Spleen (tissue), 11 donors: Measurements from ENCODE around the gene PLXNA2. TPM values are rescaled to one million over a fixed set of nuclear protein-coding genes. Genes with fewer than 3 reads are reported as not detected.

Source experiments
- DNase-seq: peaks from one replicate; pipeline ENCODE4 v3.0.0-alpha.2; 2020
- H3K27ac ChIP-seq, 8 donors: fragments of 200-600 bp; sonication (generic) in 7 of 8; 1 replicate in 4 of 8; 2 replicates in 4 of 8; pipeline versions ENCODE4 v1.5.0 to v1.8.0; 2016 to 2021; ENCODE audit warnings: inconsistent platforms in 4 of 8, mild to moderate bottlenecking in 4 of 8, moderate library complexity in 1 of 8
- H3K27me3 ChIP-seq, 7 donors: fragments of 200-600 bp; sonication (generic) in 6 of 7; replicated peaks in 1 of 7; 1 replicate in 4 of 7; 2 replicates in 3 of 7; pipeline versions ENCODE4 v1.5.0 to v1.8.0; 2016 to 2021; ENCODE audit warnings: inconsistent platforms in 3 of 7, mild to moderate bottlenecking in 1 of 7
- H3K36me3 ChIP-seq, 6 donors: fragments of 200-600 bp; sonication (generic) in 5 of 6; 1 replicate in 4 of 6; 2 replicates in 2 of 6; pipeline versions ENCODE4 v1.5.0 to v1.8.0; 2016 to 2021; ENCODE audit warnings: inconsistent platforms in 2 of 6
- H3K4me1 ChIP-seq, 6 donors: fragments of 200-600 bp; sonication (generic) in 5 of 6; 1 replicate in 3 of 6; 2 replicates in 3 of 6; pipeline versions ENCODE4 v1.5.0 to v1.8.0; 2016 to 2021; ENCODE audit warnings: inconsistent platforms in 3 of 6
- H3K4me3 ChIP-seq, 8 donors: fragments of 200-600 bp; sonication (generic) in 7 of 8; 1 replicate in 4 of 8; 2 replicates in 4 of 8; pipeline versions ENCODE4 v1.5.0 to v1.8.0; 2016 to 2021; ENCODE audit warnings: inconsistent platforms in 4 of 8, mild to moderate bottlenecking in 4 of 8, moderate library complexity in 2 of 8
- H3K9me3 ChIP-seq, 8 donors: fragments of 200-600 bp; sonication (generic) in 7 of 8; 1 replicate in 4 of 8; 2 replicates in 4 of 8; pipeline versions ENCODE4 v1.5.0 to v1.8.0; 2016 to 2021; ENCODE audit warnings: inconsistent platforms in 4 of 8
- CTCF ChIP-seq, 11 experiments: fragments of 200-600 bp in 7 of 11; fragments of 450-650 bp in 4 of 11; sonication (generic) in 4 of 11; IDR thresholded peaks in 8 of 11; conservative IDR thresholded peaks in 3 of 11; 1 replicate in 7 of 11; 2 replicates in 4 of 11; pipeline versions ENCODE4 v1.4.0 to v1.8.0; 2016 to 2021; ENCODE audit warnings: antibody characterized with exemption in 11 of 11, inconsistent platforms in 4 of 11, mild to moderate bottlenecking in 1 of 11
- POLR2A ChIP-seq, 3 donors: fragments of 450-650 bp; IDR thresholded peaks; one replicate each; pipeline ENCODE4 v1.5.1; 2017; ENCODE audit warnings: antibody characterized with exemption in 3 of 3, mild to moderate bottlenecking in 1 of 3
- POLR2AphosphoS5 ChIP-seq, 3 donors: sonication (generic); formaldehyde crosslinking; IDR thresholded peaks; one replicate each; pipeline ENCODE4 v1.5.1; 2017; ENCODE audit warnings: antibody characterized with exemption in 3 of 3
- WGBS, 5 donors: extraction: QIAGEN DNeasy Blood & Tissue Kit in 3 of 5; methylation state at CpG; one replicate each; pipeline versions ENCODE4 v1.1.5 to v1.1.7; 2013 to 2018; 5-methylcytosine and 5-hydroxymethylcytosine counted together
- intact Hi-C: fragments of 100-400 bp; cut with DNase I; formaldehyde crosslinking; loops from one replicate; pipeline ENCODE4 v1.15.0; 2023; ENCODE audit warnings: low total_unique reads
- polyA plus RNA-seq, 3 donors: library from polyadenylated mRNA; stranded (reverse); fragments of 200-250 nt; gene quantifications; one replicate each; pipeline ENCODE4 v1.2.1, GENCODE V29; 2013
- total RNA-seq, 7 donors: library from RNA; depleted of rRNA in 3 of 7; stranded (reverse); fragments of >200 nt in 3 of 7; fragmentation: NEBNext Ultra II Directional in 4 of 7; extraction: Animal tissue kit (Norgen Biotek cat#: 25700) in 4 of 7; gene quantifications; one replicate each; pipeline versions ENCODE4 v1.1.0 to v1.2.1, GENCODE V29; 2016 to 2021
- donor health status: healthy with polysubstance abuse.
- donor health status: DM: no; HTN: no; CAD: no; lungs with moderate emphysema.
- donor health status: DM: no; HTN: no; CAD: no.
- donor health status: Bipolar disorder and iron deficiency.
- donor health status: healthy.
- donor health status: DM: no; HTN: no; CAD: no.
- donor health status: DM: yes; HTN: yes; CAD: no.

PLXNA2 gene
- total and polyA plus RNA-seq, 10 donors, result 0.93 to 16.9 (median 7.0) TPM

DNA sequence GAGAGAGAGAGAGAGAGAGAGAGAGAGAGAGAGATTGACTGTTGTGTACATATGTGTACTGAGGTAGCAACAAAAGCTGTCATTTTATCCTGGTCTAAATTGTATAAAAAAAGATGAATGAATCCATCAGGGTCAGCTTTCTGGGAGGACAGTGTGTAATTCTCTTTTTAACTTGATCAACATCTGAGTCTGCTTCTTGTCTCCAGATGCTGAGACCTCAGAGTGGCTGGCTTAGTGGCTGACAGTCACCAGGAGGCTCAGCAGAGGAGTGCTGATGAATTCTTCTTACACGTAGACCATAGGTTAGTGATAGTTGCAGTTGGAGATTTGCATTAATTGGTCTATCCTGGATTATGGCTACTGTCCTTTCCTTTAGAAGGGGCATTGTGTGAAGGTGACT, 28.5 kb upstream of the PLXNA2 start:
- intact Hi-C loops, result no loop called here

DNA sequence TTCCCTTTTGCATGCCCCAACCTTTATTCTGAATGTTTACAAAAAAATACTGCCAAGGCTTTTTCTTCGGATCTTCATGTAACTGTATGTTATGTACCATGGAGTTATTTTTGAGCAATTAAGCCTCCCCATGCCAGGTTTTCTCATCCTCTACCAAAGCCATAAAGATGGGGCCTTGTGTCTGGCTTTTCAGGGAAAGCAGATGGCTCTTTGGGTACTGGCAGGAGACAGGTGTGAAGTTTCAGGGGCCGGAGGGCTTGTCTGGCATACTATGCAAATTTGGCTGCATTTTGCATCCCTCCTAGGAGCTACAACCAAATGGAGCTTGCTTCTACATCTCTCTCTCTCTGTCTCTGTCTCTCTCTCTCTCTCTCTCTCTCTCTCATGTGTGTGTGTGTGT, 28.1 kb upstream of the PLXNA2 start:
- Histone ChIP-seq H3K9me3 (no peaks in the 10 kb centered on the region), H3K36me3 (no peaks in the 10 kb centered on the region), H3K4me3 (no peak overlapping the region), H3K27ac (no peak overlapping the region), H3K27me3 (peaks cover 0 to 71% (median 25%) of the 10 kb centered on the region in 7 donors), H3K4me1 (no peaks in the 10 kb centered on the region)
- no peak for TF ChIP-seq POLR2AphosphoS5 (IDR thresholded peaks at IDR 0.05)
- TF ChIP-seq POLR2A (IDR thresholded peaks at IDR 0.05), result no peak
- TF ChIP-seq CTCF (IDR thresholded peaks at IDR 0.05 in 8 of 11, conservative IDR thresholded peaks at IDR 0.05 in 3 of 11), result no peak
- 48 to 84% (median 67%) methylated on average over 2 of the region's 2 CpGs for WGBS, 5 donors
- DNase-seq, result no peak
- intact Hi-C loops, result no loop called here

More for the DNA sequence above, 28.5 kb upstream of the PLXNA2 start:
- Histone ChIP-seq H3K27ac (no peak overlapping the region), H3K4me1 (no peaks in the 10 kb centered on the region), H3K9me3 (no peaks in the 10 kb centered on the region), H3K4me3 (no peak overlapping the region), H3K27me3 (peaks cover 0 to 68% (median 25%) of the 10 kb centered on the region in 7 donors), H3K36me3 (no peaks in the 10 kb centered on the region)
- 62 to 85% (median 83%) methylated on average over 1 of the region's 1 CpG for WGBS, 5 donors
- TF ChIP-seq POLR2AphosphoS5 (IDR thresholded peaks at IDR 0.05) (no peak), POLR2A (IDR thresholded peaks at IDR 0.05) (no peak), CTCF (IDR thresholded peaks at IDR 0.05 in 8 of 11, conservative IDR thresholded peaks at IDR 0.05 in 3 of 11) (no peak)
- DNase-seq, result no peak

DNA sequence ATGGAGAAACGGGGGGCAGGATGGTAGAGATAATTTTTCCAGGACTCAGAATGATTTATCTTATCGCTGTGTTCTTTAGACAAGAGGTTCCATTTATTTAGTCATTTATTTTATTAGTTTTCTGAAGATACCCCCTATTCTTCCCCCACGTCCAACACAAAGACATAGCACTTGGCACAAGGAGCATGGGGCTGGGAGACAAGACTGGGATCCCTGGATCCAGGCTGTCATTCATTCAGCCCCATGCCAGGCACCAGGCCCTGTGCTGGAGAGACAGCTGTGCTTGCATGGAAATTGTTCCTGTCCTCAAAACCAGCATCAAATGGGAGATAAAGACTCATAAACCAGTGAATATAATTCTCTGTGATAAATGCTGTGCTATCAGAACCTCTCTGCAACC, 27.1 kb upstream of the PLXNA2 start:
- Histone ChIP-seq H3K4me3 (no peak overlapping the region), H3K9me3 (no peaks in the 10 kb centered on the region), H3K36me3 (no peaks in the 10 kb centered on the region), H3K27me3 (peaks cover 0 to 76% (median 25%) of the 10 kb centered on the region in 7 donors), H3K27ac (no peak overlapping the region), H3K4me1 (no peaks in the 10 kb centered on the region)
- 61 to 75% (median 73%) methylated on average over 3 of the region's 3 CpGs for WGBS, 5 donors
- no peak for TF ChIP-seq CTCF (IDR thresholded peaks at IDR 0.05 in 8 of 11, conservative IDR thresholded peaks at IDR 0.05 in 3 of 11)
- no peak for TF ChIP-seq POLR2A (IDR thresholded peaks at IDR 0.05)
- no peak for TF ChIP-seq POLR2AphosphoS5 (IDR thresholded peaks at IDR 0.05)
- DNase-seq, result no peak
- intact Hi-C loops, result no loop called here

GRCh38 chr1:208270651-208271141, 26.5 kb upstream of the PLXNA2 start:
- Histone ChIP-seq H3K4me3 (no peak overlapping the region), H3K36me3 (no peaks in the 10 kb centered on the region), H3K27ac (no peak overlapping the region), H3K4me1 (no peaks in the 10 kb centered on the region), H3K9me3 (no peaks in the 10 kb centered on the region), H3K27me3 (peaks cover 0 to 80% (median 25%) of the 10 kb centered on the region in 7 donors)
- TF ChIP-seq POLR2AphosphoS5 (IDR thresholded peaks at IDR 0.05) (no peak), POLR2A (IDR thresholded peaks at IDR 0.05) (no peak), CTCF (IDR thresholded peaks at IDR 0.05 in 8 of 11, conservative IDR thresholded peaks at IDR 0.05 in 3 of 11) (no peak)
- 51 to 79% (median 64%) methylated on average over 2 of the region's 2 CpGs for WGBS, 5 donors
- intact Hi-C loops, result no loop called here
- DNase-seq, result no peak
